Measurements from ENCODE around the gene FXYD7.
"Not testable (repeated sequence)": the region's sequence is repeated elsewhere in the genome, so short reads cannot be mapped to it uniquely, and the experiment has no call there.

The FXYD7 gene

GRCh38 chr19:35146746-35147459 lies 3.8 kb downstream of the FXYD7 start:
- no peak for DNase-seq

DNA sequence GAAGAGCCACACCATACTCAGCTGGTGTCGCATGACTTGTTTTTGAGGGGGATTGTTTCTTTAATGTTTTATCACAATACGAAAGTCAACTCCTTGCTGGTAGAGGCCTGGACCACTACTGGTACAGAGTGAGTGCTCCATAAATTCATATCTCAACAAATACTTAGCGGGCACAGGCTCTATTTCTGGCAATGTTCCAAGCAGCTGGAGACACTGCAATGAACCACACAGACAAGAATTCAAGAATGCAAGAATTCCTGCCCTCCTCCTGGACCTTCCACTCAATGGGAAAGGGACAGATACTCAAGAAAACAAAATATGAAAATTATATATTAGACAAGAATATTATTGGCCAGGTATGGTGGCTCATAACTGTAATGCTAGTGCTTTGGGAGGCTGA lies 6.4 kb downstream of the FXYD7 start:
- DNase-seq = no peak

DNA sequence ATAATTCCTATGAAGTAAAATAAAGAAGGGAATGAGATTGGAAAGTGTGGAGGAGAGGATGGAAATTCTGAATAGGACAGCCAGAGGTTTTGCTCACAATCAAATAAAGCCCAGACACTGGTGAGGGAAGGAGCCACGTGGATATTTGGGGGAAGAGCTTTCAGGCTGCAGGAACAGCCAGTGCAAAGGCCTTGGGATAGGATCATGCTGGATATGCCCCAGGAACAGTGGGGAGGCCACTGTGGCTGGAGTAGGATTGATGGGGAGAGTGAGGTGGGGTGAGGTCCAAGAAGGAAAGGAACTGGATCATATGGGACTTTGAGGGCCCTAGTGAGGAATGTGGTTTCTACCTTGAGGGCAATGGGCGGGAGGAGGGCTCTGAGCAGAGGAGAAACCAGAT lies 7.4 kb downstream of the FXYD7 start:
- DNase-seq = no peak

GRCh38 chr19:35151273-35152065 lies 8.4 kb downstream of the FXYD7 start:
- DNase-seq = no peak

DNA sequence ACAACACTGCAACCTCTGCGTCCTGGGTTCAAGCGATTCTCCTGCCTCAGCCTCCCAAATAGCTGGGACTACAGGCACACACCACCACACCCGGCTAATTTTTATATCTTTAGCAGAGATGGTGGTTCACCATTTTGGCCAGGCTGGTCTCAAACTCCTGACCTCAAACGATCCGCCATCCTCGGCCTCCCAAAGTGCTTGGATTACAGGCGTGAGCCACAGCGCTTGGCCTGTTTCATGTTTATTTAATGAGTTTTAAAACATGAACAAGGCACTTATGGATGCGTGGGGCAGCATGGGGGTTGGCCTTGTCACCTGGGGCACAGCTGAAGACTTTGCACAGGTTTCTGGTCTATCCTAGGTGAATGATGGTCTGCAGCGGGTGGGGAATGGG lies 10.1 kb downstream of the FXYD7 start:
- DNase-seq = not testable (repeated sequence)

DNA sequence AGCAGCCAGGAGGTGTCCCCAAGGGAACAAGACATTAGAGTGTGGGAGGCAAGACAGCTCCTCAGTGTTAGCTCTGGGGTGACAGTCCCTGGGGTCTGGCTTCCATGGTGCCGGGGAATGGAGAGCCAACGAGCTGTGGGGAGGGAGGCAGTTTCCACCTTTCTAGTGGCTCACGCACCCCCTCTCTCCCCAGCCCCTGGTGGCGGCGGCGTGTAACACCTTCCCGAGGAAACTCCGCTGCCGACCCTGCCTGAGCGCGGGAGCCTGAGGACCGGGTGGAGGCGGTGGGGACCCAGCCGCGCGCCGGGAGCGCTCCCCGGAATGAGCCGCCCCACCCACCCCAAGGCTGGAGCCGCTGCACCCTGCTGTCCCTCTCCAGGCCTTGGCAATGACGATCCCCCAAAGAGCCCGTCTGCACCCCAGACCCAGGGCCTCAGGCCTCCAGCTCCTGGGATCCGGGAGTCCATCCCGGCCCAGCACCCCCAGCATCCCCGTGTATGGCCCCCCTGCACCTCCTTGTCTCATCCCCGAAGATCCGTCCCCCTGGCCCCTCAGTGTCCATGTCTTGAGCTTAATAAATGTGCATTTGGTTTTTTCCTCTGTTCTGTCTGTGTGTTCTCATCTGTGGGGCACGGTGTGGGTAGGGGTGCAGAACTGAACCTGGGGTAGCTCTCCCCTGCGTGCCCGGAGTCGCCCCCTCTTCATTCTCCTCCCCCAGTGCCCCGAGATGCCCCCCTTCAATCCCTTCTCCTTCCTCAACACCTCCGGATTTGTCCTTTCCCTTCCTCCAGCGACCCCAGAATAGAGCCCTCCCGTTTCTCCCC lies 10.9 kb downstream of the FXYD7 start:
- DNase-seq = peak; percentile 12

DNA sequence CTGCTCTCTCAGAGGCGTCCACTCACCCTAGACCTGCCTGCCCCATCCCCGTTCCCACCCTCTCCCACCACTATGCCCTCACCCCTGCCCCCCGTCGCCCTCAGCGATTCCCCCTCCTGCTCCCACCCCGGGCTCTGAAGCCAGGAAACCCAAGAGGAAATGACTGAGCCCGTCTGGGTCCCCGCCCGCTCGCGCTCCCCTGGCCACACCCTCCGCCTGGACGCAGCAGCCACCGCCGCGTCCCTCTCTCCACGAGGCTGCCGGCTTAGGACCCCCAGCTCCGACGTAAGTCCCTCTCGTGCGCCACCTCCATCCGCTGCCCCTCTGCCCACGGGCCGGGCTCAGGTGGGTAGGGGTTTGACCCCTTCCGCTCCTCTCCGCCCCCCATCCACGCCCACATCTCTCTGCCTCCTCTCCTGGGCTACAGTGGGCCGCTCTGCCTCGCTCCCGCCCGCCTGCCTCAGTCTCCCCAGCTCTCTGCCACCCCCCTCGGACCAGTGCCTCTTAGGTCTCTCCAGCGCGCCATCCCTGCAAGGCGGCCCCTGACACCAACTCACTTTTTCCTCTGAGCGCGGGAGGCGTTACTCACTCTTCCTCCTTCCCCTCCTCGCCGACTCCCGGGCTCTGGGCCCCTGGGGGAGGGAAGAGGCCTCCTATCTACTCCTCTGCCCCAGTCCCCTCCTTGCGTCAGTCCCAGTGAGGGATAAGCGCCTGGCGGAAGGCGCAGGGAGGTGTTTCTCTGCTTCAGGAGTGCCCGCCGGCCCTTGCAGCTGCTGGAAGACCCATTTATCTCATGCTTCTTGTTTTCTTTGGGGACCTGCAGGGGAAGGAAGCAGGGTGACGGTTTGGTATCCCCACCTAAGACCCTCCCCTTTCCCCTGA lies 11.7 kb downstream of the FXYD7 start, which contains the start of gene FXYD5:
Gene FXYD5 (plus strand): TSS at position 211 of the 882 bp plus-strand sequence. CDS start 816 bp downstream, outside the sequence.
- peak; percentile 84 for DNase-seq

DNA sequence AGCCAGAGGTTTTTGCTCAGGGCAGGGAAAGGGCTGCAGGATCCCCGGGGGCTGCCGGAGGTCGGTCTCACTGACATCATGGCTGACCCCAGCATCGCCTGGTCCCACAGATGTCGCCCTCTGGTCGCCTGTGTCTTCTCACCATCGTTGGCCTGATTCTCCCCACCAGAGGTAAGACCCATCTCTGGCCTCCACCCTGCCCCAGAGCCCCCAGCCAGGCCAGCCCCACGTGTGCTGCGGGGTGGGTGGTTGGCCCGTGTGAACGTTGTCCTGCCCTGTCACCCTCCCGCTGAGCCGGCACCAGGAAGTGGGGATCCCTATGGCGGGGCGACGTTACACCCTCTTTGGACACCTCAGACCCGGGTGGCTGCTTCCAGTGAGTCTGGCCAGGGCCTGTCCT lies 12.4 kb downstream of the FXYD7 start:
- DNase-seq = no peak

DNA sequence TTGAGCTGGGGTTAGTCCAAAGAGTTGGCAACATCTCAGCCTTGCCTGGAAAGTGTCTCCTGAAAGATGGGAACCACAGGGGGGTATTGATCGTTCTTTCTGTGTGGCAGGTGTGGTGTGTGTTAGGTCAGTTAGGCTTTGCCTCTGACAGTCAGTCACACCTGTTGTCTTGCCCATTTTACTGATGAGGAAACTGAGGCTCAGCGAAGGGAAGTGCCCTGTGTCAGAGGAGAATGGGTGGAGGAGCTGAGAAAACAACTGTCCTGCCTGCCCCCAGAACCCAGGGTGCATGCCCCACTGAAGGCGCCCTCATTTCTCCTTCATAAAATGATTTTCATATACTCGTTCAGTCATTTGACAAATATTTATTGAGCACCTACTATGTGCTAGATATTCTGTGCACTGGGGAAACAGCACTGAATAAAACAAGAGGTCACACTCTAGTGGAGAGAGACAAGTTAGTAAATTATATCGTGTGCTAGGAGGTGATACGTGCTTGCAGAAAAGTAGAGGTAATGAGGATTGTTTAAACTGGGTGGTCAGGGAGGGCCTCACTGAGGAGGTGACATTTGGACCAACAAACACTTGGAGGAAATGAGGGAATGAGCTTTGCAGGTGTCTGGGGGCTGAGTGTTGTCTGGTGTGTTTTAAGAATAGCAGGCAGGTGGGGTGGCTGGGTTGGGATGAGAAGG lies 13.1 kb downstream of the FXYD7 start:
- DNase-seq = no peak

- DNase-seq = no peak
Measured at GRCh38 chr19:35156673-35157014, 13.6 kb downstream of the FXYD7 start.

- DNase-seq = no peak
Measured at GRCh38 chr19:35157431-35157830, 14.4 kb downstream of the FXYD7 start.

GRCh38 chr19:35159606-35160005 lies 16.6 kb downstream of the FXYD7 start:
- DNase-seq = no peak

DNA sequence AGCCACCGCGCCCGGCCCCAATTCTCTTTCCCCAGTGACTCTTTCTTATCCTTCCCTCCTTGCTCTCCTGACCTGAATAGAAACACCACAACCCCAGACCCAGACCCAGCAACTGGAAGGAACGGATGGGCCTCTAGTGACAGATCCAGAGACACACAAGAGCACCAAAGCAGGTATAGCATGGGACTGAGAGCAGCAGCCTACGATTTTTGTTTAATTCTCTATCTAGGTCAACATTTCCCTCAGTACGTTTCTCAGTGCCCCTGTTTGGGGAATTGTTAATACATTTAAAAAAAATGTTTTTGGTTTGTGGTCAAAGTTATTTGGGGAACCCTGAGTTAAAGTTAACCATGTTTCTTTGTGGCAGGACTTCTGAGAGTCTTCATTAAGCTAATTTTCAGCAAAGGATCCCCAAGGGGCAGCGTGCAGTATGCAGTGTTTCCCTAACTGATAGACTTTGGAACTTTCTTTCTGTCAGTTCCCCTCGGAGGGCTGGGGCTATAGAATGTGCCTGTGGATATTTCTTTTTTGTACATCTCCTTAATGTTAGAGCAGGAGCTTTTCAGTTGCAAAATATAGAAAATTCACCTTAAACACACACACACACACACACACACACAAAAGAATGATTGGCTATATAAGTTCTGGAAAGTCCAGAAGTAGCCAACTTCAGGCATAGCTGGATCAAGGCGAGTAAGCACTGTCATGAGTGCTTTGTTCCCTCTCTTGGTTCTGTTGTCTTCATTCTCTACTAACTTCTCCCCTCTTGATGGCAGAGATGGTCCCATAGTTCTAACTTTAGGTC lies 17.8 kb downstream of the FXYD7 start:
- DNase-seq = no peak

GRCh38 chr19:35161434-35161743 lies 18.3 kb downstream of the FXYD7 start:
- DNase-seq = no peak

- DNase-seq = no peak
Measured at GRCh38 chr19:35162471-35163326, 19.6 kb downstream of the FXYD7 start.

GRCh38 chr19:35164418-35164817 lies 21.4 kb downstream of the FXYD7 start:
- DNase-seq = peak; percentile 85

- DNase-seq = no peak
Measured at GRCh38 chr19:35165200-35166058, 22.4 kb downstream of the FXYD7 start.

DNA sequence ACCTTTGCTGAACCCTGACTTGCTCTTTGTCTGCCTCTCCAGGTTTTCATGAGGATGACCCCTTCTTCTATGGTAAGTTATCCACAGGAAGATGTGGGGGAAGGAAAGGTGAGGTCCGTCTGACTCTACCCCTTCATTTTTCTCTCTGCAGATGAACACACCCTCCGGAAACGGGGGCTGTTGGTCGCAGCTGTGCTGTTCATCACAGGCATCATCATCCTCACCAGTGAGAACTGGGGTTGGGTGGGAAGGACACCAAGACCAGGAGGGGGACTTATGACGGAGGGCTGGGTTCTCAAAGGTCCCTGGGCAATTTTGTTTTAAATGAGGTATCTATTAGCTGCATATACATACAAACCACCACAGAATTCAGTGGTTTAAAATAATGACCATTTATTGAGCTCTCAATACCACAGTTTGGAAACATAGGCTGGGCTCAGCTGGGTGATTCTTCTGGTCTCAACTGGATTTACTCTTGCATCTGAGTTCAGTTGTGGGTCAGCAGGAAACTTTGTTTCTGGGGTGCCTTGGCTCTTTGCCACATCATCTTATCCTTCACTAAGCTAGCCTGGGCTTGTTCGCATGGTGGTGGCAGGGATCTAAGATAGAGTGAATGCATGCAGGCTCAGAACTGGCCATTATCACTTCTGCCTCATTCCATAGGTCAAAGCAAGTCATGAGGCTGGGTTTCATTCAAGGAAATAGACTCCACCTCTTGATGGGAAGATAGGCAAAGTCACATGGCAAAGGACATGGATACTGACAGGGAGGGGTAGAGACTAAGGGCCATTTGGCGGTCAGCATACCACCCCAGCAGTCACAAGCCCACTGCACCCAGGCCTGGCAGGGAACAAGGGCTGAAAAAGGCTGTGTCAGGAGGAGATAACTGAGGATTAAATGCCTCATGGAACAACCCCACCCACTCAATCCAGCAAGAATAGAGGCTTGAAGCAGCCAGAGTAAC lies 23.3 kb downstream of the FXYD7 start:
- peak; percentile 66 for DNase-seq

All from MV-4-11 (cell line).